Measurements from ENCODE around the gene GRM5.
A peak's percentile ranks its signal among the peaks of the same experiment; 100 is the strongest.
"Not testable (repeated sequence)": the region's sequence is repeated elsewhere in the genome, so short reads cannot be mapped to it uniquely, and the experiment has no call there.

GRM5 gene

GRCh38 chr11:89047159-89047558, 18.6 kb downstream of the GRM5 start:
- WGBS, result 94% methylated on average over 4 of the region's 4 CpGs
- not testable (repeated sequence) for H3K9me3 ChIP-seq (ENCODE audit: insufficient read depth, low read depth, low read length); H3K27ac ChIP-seq (ENCODE audit: low read depth, low read length); H3K4me3 ChIP-seq (ENCODE audit: low read length); H3K9ac ChIP-seq (ENCODE audit: low read depth, low read length); H3K4me1 ChIP-seq (ENCODE audit: insufficient read depth, low read length); H3K27me3 ChIP-seq (ENCODE audit: insufficient read depth, low read length); H3K36me3 ChIP-seq (ENCODE audit: insufficient read depth, low read length)

GRCh38 chr11:89043861-89044588, 21.8 kb downstream of the GRM5 start:
- H3K9me3 ChIP-seq (ENCODE audit: insufficient read depth, low read depth, low read length); H3K36me3 ChIP-seq (ENCODE audit: insufficient read depth, low read length); H3K4me1 ChIP-seq (ENCODE audit: insufficient read depth, low read length); H3K27me3 ChIP-seq (ENCODE audit: insufficient read depth, low read length); H3K4me3 ChIP-seq (ENCODE audit: low read length); H3K9ac ChIP-seq (ENCODE audit: low read depth, low read length); H3K27ac ChIP-seq (ENCODE audit: low read depth, low read length): not testable (repeated sequence)
- 97% methylated on average over 6 of the region's 6 CpGs for WGBS

DNA sequence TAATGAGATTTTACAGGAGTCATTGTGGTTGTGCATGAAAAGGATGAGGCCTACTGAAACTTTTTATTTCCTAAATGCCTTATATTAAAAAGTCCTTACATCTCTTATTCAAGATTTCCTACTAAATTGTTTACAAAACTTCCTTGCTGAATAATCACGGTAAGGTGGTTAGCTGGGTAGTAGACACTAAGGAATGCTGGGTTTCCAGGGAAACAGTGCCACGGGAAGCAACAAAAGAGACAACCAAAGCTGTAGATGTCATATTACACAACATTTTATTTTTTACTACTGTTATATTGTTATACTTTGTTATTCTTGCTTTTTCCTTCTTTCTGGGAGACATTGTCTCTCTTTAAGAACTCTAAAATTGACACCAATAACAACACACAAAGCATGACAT, 36.1 kb downstream of the GRM5 start:
- not testable (repeated sequence) for H3K4me3 ChIP-seq (ENCODE audit: low read length); H3K9me3 ChIP-seq (ENCODE audit: insufficient read depth, low read depth, low read length); H3K27ac ChIP-seq (ENCODE audit: low read depth, low read length); H3K9ac ChIP-seq (ENCODE audit: low read depth, low read length); H3K36me3 ChIP-seq (ENCODE audit: insufficient read depth, low read length); H3K4me1 ChIP-seq (ENCODE audit: insufficient read depth, low read length); H3K27me3 ChIP-seq (ENCODE audit: insufficient read depth, low read length)
- WGBS, result 74% methylated on average over 2 of the region's 2 CpGs

GRCh38 chr11:89021339-89021738, 44.4 kb downstream of the GRM5 start:
- no peak overlapping the region for H3K9ac ChIP-seq (ENCODE audit: low read depth, low read length)
- 95% methylated on average over 2 of the region's 2 CpGs for WGBS
- no peak overlapping the region for H3K4me3 ChIP-seq (ENCODE audit: low read length)
- no peak overlapping the region for H3K27ac ChIP-seq (ENCODE audit: low read depth, low read length)
- H3K4me1 ChIP-seq (ENCODE audit: insufficient read depth, low read length), result no peaks in the 10 kb centered on the region
- H3K27me3 ChIP-seq (ENCODE audit: insufficient read depth, low read length), result no peaks in the 10 kb centered on the region
- H3K36me3 ChIP-seq (ENCODE audit: insufficient read depth, low read length), result no peaks in the 10 kb centered on the region
- H3K9me3 ChIP-seq (ENCODE audit: insufficient read depth, low read depth, low read length), result no peaks in the 10 kb centered on the region

GRCh38 chr11:89019827-89020547, 45.8 kb downstream of the GRM5 start:
- H3K9me3 ChIP-seq (ENCODE audit: insufficient read depth, low read depth, low read length); H3K4me3 ChIP-seq (ENCODE audit: low read length); H3K27ac ChIP-seq (ENCODE audit: low read depth, low read length); H3K36me3 ChIP-seq (ENCODE audit: insufficient read depth, low read length); H3K4me1 ChIP-seq (ENCODE audit: insufficient read depth, low read length); H3K9ac ChIP-seq (ENCODE audit: low read depth, low read length); H3K27me3 ChIP-seq (ENCODE audit: insufficient read depth, low read length): not testable (repeated sequence)

DNA sequence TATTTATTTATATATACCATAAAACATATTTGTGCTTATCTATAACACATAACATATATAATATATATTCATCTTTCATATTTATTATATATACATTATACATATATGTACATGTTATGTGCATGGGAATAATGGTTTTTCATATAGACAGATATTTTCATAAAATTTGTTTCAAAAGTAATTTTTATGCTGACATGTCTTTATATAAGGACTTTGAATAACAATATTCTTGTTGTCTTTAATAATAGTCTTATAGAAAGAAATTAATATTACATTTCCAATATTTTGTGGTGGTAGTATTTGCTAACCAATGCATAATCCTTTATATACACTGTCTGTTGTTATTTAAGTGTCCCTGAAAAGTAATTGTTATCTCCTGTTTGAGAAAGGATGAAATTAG, 49.6 kb downstream of the GRM5 start:
- Histone ChIP-seq H3K27me3 (ENCODE audit: insufficient read depth, low read length) (no peaks in the 10 kb centered on the region), H3K27ac (ENCODE audit: low read depth, low read length) (no peak overlapping the region), H3K9ac (ENCODE audit: low read depth, low read length) (no peak overlapping the region), H3K4me1 (ENCODE audit: insufficient read depth, low read length) (no peaks in the 10 kb centered on the region), H3K9me3 (ENCODE audit: insufficient read depth, low read depth, low read length) (no peaks in the 10 kb centered on the region), H3K36me3 (ENCODE audit: insufficient read depth, low read length) (no peaks in the 10 kb centered on the region), H3K4me3 (ENCODE audit: low read length) (no peak overlapping the region)

DNA sequence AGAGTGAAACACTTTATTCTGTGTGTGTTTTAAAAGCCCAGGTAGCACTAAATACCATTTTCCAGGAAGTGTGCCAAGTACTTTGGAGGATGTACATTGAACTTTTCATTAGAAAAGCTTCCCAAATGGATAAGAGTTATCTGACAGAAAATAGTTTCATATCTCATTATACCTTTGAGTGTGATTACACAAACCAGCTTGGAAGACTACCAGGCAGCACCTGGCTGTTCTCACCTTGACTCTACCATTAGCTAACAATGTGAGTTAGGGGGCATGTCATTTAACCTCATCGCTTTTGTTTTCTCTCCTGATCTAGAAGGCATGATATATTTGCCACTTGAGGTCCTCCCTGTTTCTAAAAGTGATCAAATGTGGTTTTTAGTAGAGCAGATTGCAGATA, 50.2 kb downstream of the GRM5 start:
- 88% methylated on average over 1 of the region's 1 CpG for WGBS
- Histone ChIP-seq H3K27ac (ENCODE audit: low read depth, low read length) (no peak overlapping the region), H3K4me1 (ENCODE audit: insufficient read depth, low read length) (no peaks in the 10 kb centered on the region), H3K36me3 (ENCODE audit: insufficient read depth, low read length) (no peaks in the 10 kb centered on the region), H3K9ac (ENCODE audit: low read depth, low read length) (no peak overlapping the region), H3K9me3 (ENCODE audit: insufficient read depth, low read depth, low read length) (no peaks in the 10 kb centered on the region), H3K4me3 (ENCODE audit: low read length) (no peak overlapping the region), H3K27me3 (ENCODE audit: insufficient read depth, low read length) (no peaks in the 10 kb centered on the region)

DNA sequence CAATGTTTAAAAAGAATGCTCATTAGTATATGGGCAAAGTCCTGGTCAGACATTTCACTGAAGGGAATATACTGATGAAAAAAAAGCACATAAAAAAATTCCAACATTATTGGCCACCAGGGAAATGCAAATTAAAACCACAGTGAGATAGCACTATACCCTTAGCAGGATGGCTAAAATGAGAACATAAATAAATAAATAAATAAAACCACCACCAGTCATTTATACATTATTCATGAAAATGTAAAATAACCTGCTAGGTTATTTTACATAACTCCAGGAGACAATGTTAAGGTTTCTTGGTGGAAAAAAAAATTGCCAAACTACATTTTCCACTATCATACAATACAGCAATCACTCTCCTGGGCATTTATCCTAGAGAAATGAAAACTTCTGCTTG, 64.9 kb downstream of the GRM5 start:
- H3K9ac ChIP-seq (ENCODE audit: low read depth, low read length); H3K27me3 ChIP-seq (ENCODE audit: insufficient read depth, low read length); H3K36me3 ChIP-seq (ENCODE audit: insufficient read depth, low read length); H3K4me3 ChIP-seq (ENCODE audit: low read length); H3K27ac ChIP-seq (ENCODE audit: low read depth, low read length); H3K9me3 ChIP-seq (ENCODE audit: insufficient read depth, low read depth, low read length); H3K4me1 ChIP-seq (ENCODE audit: insufficient read depth, low read length): not testable (repeated sequence)

- peaks cover 8% of the 10 kb centered on the region; the same call in 1 of the 2 replicates for H3K4me1 ChIP-seq (ENCODE audit: insufficient read depth, low read length)
- peak overlapping the region; percentile 11; the same call in 1 of the 2 replicates for H3K9ac ChIP-seq (ENCODE audit: low read depth, low read length)
- no peak overlapping the region for H3K27ac ChIP-seq (ENCODE audit: low read depth, low read length)
- no peak overlapping the region for H3K4me3 ChIP-seq (ENCODE audit: low read length)
- H3K27me3 ChIP-seq (ENCODE audit: insufficient read depth, low read length), result no peaks in the 10 kb centered on the region
- 78% methylated on average over 2 of the region's 2 CpGs for WGBS
- no peaks in the 10 kb centered on the region for H3K36me3 ChIP-seq (ENCODE audit: insufficient read depth, low read length)
- H3K9me3 ChIP-seq (ENCODE audit: insufficient read depth, low read depth, low read length), result no peaks in the 10 kb centered on the region
These were observed 86.1 kb downstream of the GRM5 start for GRCh38 chr11:88979641-88980040.

DNA sequence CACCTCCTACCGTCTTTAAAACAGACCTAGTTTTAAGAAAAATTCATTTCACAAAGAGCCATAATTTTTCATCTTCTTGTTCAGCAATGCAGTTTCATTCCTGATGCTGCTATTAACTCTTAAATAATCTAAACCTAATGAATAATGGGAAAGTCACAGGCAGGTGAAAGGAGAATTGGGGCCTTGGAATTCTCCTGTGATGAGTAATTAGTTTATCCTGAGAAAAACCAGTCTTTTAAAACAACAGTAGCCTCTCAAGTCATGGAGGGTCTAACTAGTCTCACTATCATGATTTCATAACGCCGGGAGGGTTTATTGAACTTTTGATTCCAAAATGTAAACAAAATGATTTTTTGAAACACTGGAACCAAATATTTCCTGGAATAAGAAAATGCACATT, 86.8 kb downstream of the GRM5 start:
- not testable (repeated sequence) for H3K27ac ChIP-seq (ENCODE audit: low read depth, low read length); H3K4me3 ChIP-seq (ENCODE audit: low read length); H3K4me1 ChIP-seq (ENCODE audit: insufficient read depth, low read length); H3K9me3 ChIP-seq (ENCODE audit: insufficient read depth, low read depth, low read length); H3K36me3 ChIP-seq (ENCODE audit: insufficient read depth, low read length); H3K27me3 ChIP-seq (ENCODE audit: insufficient read depth, low read length)
- 88% methylated on average over 3 of the region's 3 CpGs for WGBS
- peak overlapping the region; percentile 11; the same call in 1 of the 2 replicates for H3K9ac ChIP-seq (ENCODE audit: low read depth, low read length)

DNA sequence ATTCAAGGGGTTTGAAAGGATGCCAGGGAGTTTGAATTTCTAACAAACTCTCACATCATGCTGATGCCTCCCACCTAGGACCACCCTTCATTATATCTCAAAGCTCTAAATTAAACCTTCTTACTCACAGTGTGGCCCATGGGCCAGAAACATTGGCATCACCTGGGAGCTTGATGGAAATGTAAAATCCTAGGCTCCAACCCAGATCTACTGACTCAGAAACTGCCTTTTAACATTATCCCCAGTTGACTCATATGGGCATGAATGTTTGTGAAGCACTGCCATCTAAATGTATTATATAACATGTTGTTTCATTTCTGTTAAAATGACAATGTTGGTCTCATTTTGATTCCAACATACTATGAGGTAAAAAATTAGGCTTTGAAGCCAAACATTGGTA, 90.3 kb downstream of the GRM5 start:
- H3K9me3 ChIP-seq (ENCODE audit: insufficient read depth, low read depth, low read length); H3K36me3 ChIP-seq (ENCODE audit: insufficient read depth, low read length); H3K4me3 ChIP-seq (ENCODE audit: low read length); H3K27me3 ChIP-seq (ENCODE audit: insufficient read depth, low read length); H3K27ac ChIP-seq (ENCODE audit: low read depth, low read length); H3K9ac ChIP-seq (ENCODE audit: low read depth, low read length); H3K4me1 ChIP-seq (ENCODE audit: insufficient read depth, low read length): not testable (repeated sequence)

GRCh38 chr11:88972210-88972609, 93.6 kb downstream of the GRM5 start:
- no peaks in the 10 kb centered on the region for H3K36me3 ChIP-seq (ENCODE audit: insufficient read depth, low read length)
- H3K4me3 ChIP-seq (ENCODE audit: low read length), result no peak overlapping the region
- H3K9me3 ChIP-seq (ENCODE audit: insufficient read depth, low read depth, low read length), result 0 out of 2 replicates have a peak, but pooled peaks cover 2% of the 10 kb centered on the region
- H3K27ac ChIP-seq (ENCODE audit: low read depth, low read length), result no peak overlapping the region
- no peak overlapping the region for H3K9ac ChIP-seq (ENCODE audit: low read depth, low read length)
- no peaks in the 10 kb centered on the region for H3K4me1 ChIP-seq (ENCODE audit: insufficient read depth, low read length)
- no peaks in the 10 kb centered on the region for H3K27me3 ChIP-seq (ENCODE audit: insufficient read depth, low read length)
